NK-92 treated with Interleukin-12 subunit alpha and Interleukin-12 subunit beta, amount 100 ng/mL, for 24 hours (cell line): ENCODE measurements around the gene POU6F2.
"Not testable (repeated sequence)": the region's sequence is repeated elsewhere in the genome, so short reads cannot be mapped to it uniquely, and the experiment has no call there.

Experiments used
- DNase-seq: peaks from one replicate; lab custom pipeline; 2025; lab: John Stamatoyannopoulos, UW

POU6F2 gene

GRCh38 chr7:39356172-39356925 is 378.6 kb downstream of the POU6F2 start:
- DNase-seq = no peak

GRCh38 chr7:39357648-39358047 is 379.9 kb downstream of the POU6F2 start:
- DNase-seq = no peak

GRCh38 chr7:39360038-39360437 is 382.3 kb downstream of the POU6F2 start:
- DNase-seq = no peak

- DNase-seq = no peak
These were observed 383.1 kb downstream of the POU6F2 start for GRCh38 chr7:39360766-39361165.

- no peak for DNase-seq
These were observed 388.1 kb downstream of the POU6F2 start for GRCh38 chr7:39365751-39366295.

- DNase-seq = no peak
These were observed 389.7 kb downstream of the POU6F2 start for GRCh38 chr7:39367451-39367850.

- no peak for DNase-seq
These were observed 390.2 kb downstream of the POU6F2 start for GRCh38 chr7:39367943-39368342.

GRCh38 chr7:39372383-39372782 is 394.7 kb downstream of the POU6F2 start:
- no peak for DNase-seq

- no peak for DNase-seq
These were observed 396.8 kb downstream of the POU6F2 start for GRCh38 chr7:39374436-39375040.

- DNase-seq = no peak
These were observed 397.6 kb downstream of the POU6F2 start for GRCh38 chr7:39375047-39375873.

- DNase-seq = no peak
These were observed 398.1 kb downstream of the POU6F2 start for GRCh38 chr7:39375874-39376190.

- not testable (repeated sequence) for DNase-seq
These were observed 399.2 kb downstream of the POU6F2 start for GRCh38 chr7:39376881-39377280.

- no peak for DNase-seq
These were observed 401.7 kb downstream of the POU6F2 start for GRCh38 chr7:39379416-39379815.

GRCh38 chr7:39383136-39383535 is 405.4 kb downstream of the POU6F2 start:
- no peak for DNase-seq

GRCh38 chr7:39384386-39384785 is 406.7 kb downstream of the POU6F2 start:
- no peak for DNase-seq

- DNase-seq = no peak
These were observed 409.0 kb downstream of the POU6F2 start for GRCh38 chr7:39386718-39387117.

- DNase-seq = no peak
These were observed 414.4 kb downstream of the POU6F2 start for GRCh38 chr7:39392151-39392550.

- no peak for DNase-seq
These were observed 416.5 kb downstream of the POU6F2 start for GRCh38 chr7:39394105-39394680.

- DNase-seq = no peak
These were observed 421.7 kb downstream of the POU6F2 start for GRCh38 chr7:39399458-39399857.

- DNase-seq = no peak
These were observed 422.3 kb downstream of the POU6F2 start for GRCh38 chr7:39399986-39400385.

GRCh38 chr7:39400836-39401235 is 423.1 kb downstream of the POU6F2 start:
- no peak for DNase-seq

GRCh38 chr7:39402034-39402433 is 424.3 kb downstream of the POU6F2 start:
- no peak for DNase-seq
